ENCODE measurements around the gene DPT. TPM values are rescaled to one million over a fixed set of nuclear protein-coding genes. Genes with fewer than 3 reads are reported as not detected.

DPT gene
- total RNA-seq, 1 donor from 2014 or later, result 1.1 TPM

- H3K36me3 Mint-ChIP-seq, result no peaks in the 10 kb centered on the region
- H3K27ac Mint-ChIP-seq, result no peak overlapping the region
- no peak for TF ChIP-seq CTCF (IDR thresholded peaks at IDR 0.05; ENCODE audit: unreplicated experiment)
- peaks cover 2% of the 10 kb centered on the region for H3K4me1 Mint-ChIP-seq
- no peaks in the 10 kb centered on the region for H3K27me3 Mint-ChIP-seq (ENCODE audit: low read depth)
- no peak for DNase-seq (ENCODE audit: low spot score in 2 of 2, unreplicated experiment in 2 of 2)
- no peak overlapping the region for H3K4me3 Mint-ChIP-seq
- no peaks in the 10 kb centered on the region for H3K9me3 Mint-ChIP-seq
Measured at GRCh38 chr1:168734271-168734670, 5.3 kb upstream of the DPT start.

- Mint-ChIP-seq H3K4me3 (no peak overlapping the region), H3K9me3 (no peaks in the 10 kb centered on the region), H3K27ac (no peak overlapping the region), H3K27me3 (ENCODE audit: low read depth) (no peaks in the 10 kb centered on the region), H3K36me3 (no peaks in the 10 kb centered on the region), H3K4me1 (peaks cover 6% of the 10 kb centered on the region)
- no peak for TF ChIP-seq CTCF (IDR thresholded peaks at IDR 0.05; ENCODE audit: unreplicated experiment)
- DNase-seq (ENCODE audit: low spot score in 2 of 2, unreplicated experiment in 2 of 2), result no peak
Measured at GRCh38 chr1:168733241-168733640, 4.2 kb upstream of the DPT start.

- H3K4me1 Mint-ChIP-seq, result peaks cover 6% of the 10 kb centered on the region
- H3K27ac Mint-ChIP-seq, result no peak overlapping the region
- no peak for TF ChIP-seq CTCF (IDR thresholded peaks at IDR 0.05; ENCODE audit: unreplicated experiment)
- no peaks in the 10 kb centered on the region for H3K27me3 Mint-ChIP-seq (ENCODE audit: low read depth)
- DNase-seq (ENCODE audit: low spot score in 2 of 2, unreplicated experiment in 2 of 2), result no peak
- H3K9me3 Mint-ChIP-seq, result no peaks in the 10 kb centered on the region
- no peaks in the 10 kb centered on the region for H3K36me3 Mint-ChIP-seq
- no peak overlapping the region for H3K4me3 Mint-ChIP-seq
Measured at GRCh38 chr1:168732736-168733135, 3.7 kb upstream of the DPT start.

- no peak overlapping the region for H3K27ac Mint-ChIP-seq
- no peaks in the 10 kb centered on the region for H3K9me3 Mint-ChIP-seq
- TF ChIP-seq CTCF (IDR thresholded peaks at IDR 0.05; ENCODE audit: unreplicated experiment), result no peak
- no peaks in the 10 kb centered on the region for H3K27me3 Mint-ChIP-seq (ENCODE audit: low read depth)
- no peaks in the 10 kb centered on the region for H3K36me3 Mint-ChIP-seq
- no peak for DNase-seq (ENCODE audit: low spot score in 2 of 2, unreplicated experiment in 2 of 2)
- H3K4me1 Mint-ChIP-seq, result peaks cover 6% of the 10 kb centered on the region
- no peak overlapping the region for H3K4me3 Mint-ChIP-seq
Measured at GRCh38 chr1:168731244-168731953, 2.4 kb upstream of the DPT start.

GRCh38 chr1:168729405-168729802, 398 bp upstream of the DPT start:
- H3K27ac Mint-ChIP-seq, result no peak overlapping the region
- H3K4me1 Mint-ChIP-seq, result peaks cover 11% of the 10 kb centered on the region
- H3K36me3 Mint-ChIP-seq, result no peaks in the 10 kb centered on the region
- H3K27me3 Mint-ChIP-seq (ENCODE audit: low read depth), result no peaks in the 10 kb centered on the region
- no peaks in the 10 kb centered on the region for H3K9me3 Mint-ChIP-seq
- TF ChIP-seq CTCF (IDR thresholded peaks at IDR 0.05; ENCODE audit: unreplicated experiment), result no peak
- no peak for DNase-seq (ENCODE audit: low spot score in 2 of 2, unreplicated experiment in 2 of 2)
- H3K4me3 Mint-ChIP-seq, result no peak overlapping the region

All from mesothelial cell of epicardium (in vitro differentiated cells).